CD4-positive, alpha-beta T cell (primary cell): Measurements from ENCODE around the gene RXRA. TPM values are rescaled to one million over a fixed set of nuclear protein-coding genes. Genes with fewer than 3 reads are reported as not detected.

Experiments
- ATAC-seq: fragments of 200-7000 bp; cut with Tn5 transposase; one replicate; pipeline ENCODE4 v1.10.0; 2022; ENCODE audit warnings: mild to moderate bottlenecking; ENCODE audit not compliant: poor library complexity
- CTCF ChIA-PET: fragments of 350-600 bp; sonication (Branson Sonifier 250); formaldehyde crosslinking; loops from one replicate; lab custom pipeline; 2021; ENCODE audit warnings: antibody characterized with exemption, inconsistent platforms; lab: Charles Lee
- POLR2A ChIA-PET: fragments of 350-600 bp; sonication (Branson Sonifier 250); formaldehyde crosslinking; loops from one replicate; lab custom pipeline; 2021; ENCODE audit warnings: antibody characterized with exemption, inconsistent platforms; lab: Charles Lee
- DNase-seq, 14 experiments: peaks; one replicate each; pipeline ENCODE4 v3.0.0-alpha.2; 2013 to 2020; ENCODE audit warnings: mixed read lengths in 2 of 14
- H3K27ac ChIP-seq, 2 donors: one replicate each; pipeline versions ENCODE4 v1.5.1 to v1.7.0; 2013; ENCODE audit warnings: low read length in 2 of 2, low read depth in 1 of 2, mild to moderate bottlenecking in 1 of 2
- H3K27me3 ChIP-seq, 2 experiments: 1 replicate in 1 of 2; 2 replicates in 1 of 2; pipeline versions ENCODE4 v1.6.1 to v1.7.0; 2013; ENCODE audit warnings: low read length in 2 of 2, control low read depth in 1 of 2, mild to moderate bottlenecking in 1 of 2, moderate library complexity in 1 of 2; ENCODE audit not compliant: insufficient read depth in 2 of 2, control insufficient read depth in 1 of 2
- H3K36me3 ChIP-seq: one replicate; pipeline ENCODE4 v1.6.1; 2013; ENCODE audit warnings: low read length, control low read depth; ENCODE audit not compliant: insufficient read depth
- H3K4me1 ChIP-seq: one replicate; pipeline ENCODE4 v1.6.1; 2013; ENCODE audit warnings: low read length, control low read depth; ENCODE audit not compliant: insufficient read depth
- H3K4me3 ChIP-seq: one replicate; pipeline ENCODE4 v1.5.1; 2013; ENCODE audit warnings: mild to moderate bottlenecking, low read length, moderate library complexity
- H3K9me3 ChIP-seq, 2 experiments: 1 replicate in 1 of 2; 2 replicates in 1 of 2; pipeline versions ENCODE4 v1.6.1 to v1.7.0; 2013; ENCODE audit warnings: low read length in 2 of 2, mild to moderate bottlenecking in 2 of 2, control low read depth in 1 of 2, moderate library complexity in 1 of 2; ENCODE audit not compliant: control insufficient read depth in 1 of 2, insufficient read depth in 1 of 2
- H3K27ac Mint-ChIP-seq: one replicate; pipeline ENCODE4 v1.8.0; 2020; ENCODE audit warnings: mixed read lengths
- H3K27me3 Mint-ChIP-seq: one replicate; pipeline ENCODE4 v1.8.0; 2021; ENCODE audit warnings: mixed read lengths
- H3K36me3 Mint-ChIP-seq: one replicate; pipeline ENCODE4 v1.8.0; 2021; ENCODE audit warnings: low read depth, mixed read lengths
- H3K4me1 Mint-ChIP-seq: one replicate; pipeline ENCODE4 v1.8.0; 2021; ENCODE audit warnings: low read depth, mixed read lengths
- H3K4me3 Mint-ChIP-seq: one replicate; pipeline ENCODE4 v1.8.0; 2020; ENCODE audit warnings: mild to moderate bottlenecking, mixed read lengths
- H3K9me3 Mint-ChIP-seq: one replicate; pipeline ENCODE4 v1.8.0; 2020; ENCODE audit warnings: mixed read lengths
- intact Hi-C, 2 experiments: fragments of 100-400 bp; cut with DNase I in 1 of 2; cut with micrococcal nuclease in 1 of 2; formaldehyde crosslinking; loops; one replicate each; pipeline versions ENCODE4 v1.15.1 to v1.9.0; 2023 to 2025; cut with DNase I, micrococcal nuclease
- total RNA-seq, 174 experiments: library from RNA in 2 of 174; stranded (reverse) in 2 of 174; gene quantifications; one replicate each; pipeline ENCODE4 v1.2.3 and lab custom pipeline; 2021 to 2026
- TF ChIP-seq, protein P1 (sequence below): fragments of 200-600 bp; IDR thresholded peaks from one replicate; pipeline ENCODE4 v1.8.0; 2022; ENCODE audit warnings: antibody characterized with exemption, mild to moderate bottlenecking

RXRA gene
- total RNA-seq, 2 experiments from 2014 or later = 7.3 to 8.4 TPM

DNA sequence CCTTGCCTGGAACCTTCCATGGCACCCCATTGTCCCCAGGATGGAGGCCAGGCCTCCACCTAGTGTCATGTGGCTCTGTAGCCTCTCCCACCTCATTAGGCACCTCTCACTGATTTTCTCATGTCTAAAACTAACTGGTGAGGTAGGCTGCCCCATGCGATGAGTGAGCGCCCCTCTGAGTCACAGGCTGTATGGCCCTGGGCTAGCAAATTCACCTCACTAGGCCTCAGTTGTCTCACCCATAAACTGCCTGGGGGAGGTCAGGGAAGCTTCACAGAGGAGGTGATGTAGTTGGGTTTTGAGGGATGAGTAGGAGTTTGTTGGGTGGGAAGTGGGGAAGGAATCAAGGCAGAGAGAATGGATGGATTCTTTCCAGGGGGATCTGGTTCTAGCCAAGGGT, 8.8 kb downstream of the RXRA start:
- Histone ChIP-seq H3K4me3 (no peak overlapping the region), H3K27me3 (no peaks in the 10 kb centered on the region), H3K9me3 (no peaks in the 10 kb centered on the region), H3K36me3 (no peaks in the 10 kb centered on the region), H3K27ac (no peak overlapping the region), H3K4me1 (peaks cover 3% of the 10 kb centered on the region)
- no peak for DNase-seq
- no peak overlapping the region for H3K4me3 Mint-ChIP-seq
- H3K27me3 Mint-ChIP-seq = no peaks in the 10 kb centered on the region
- intact Hi-C loops = no loop called here
- POLR2A ChIA-PET = no interaction called here
- TF ChIP-seq, protein P1, sequence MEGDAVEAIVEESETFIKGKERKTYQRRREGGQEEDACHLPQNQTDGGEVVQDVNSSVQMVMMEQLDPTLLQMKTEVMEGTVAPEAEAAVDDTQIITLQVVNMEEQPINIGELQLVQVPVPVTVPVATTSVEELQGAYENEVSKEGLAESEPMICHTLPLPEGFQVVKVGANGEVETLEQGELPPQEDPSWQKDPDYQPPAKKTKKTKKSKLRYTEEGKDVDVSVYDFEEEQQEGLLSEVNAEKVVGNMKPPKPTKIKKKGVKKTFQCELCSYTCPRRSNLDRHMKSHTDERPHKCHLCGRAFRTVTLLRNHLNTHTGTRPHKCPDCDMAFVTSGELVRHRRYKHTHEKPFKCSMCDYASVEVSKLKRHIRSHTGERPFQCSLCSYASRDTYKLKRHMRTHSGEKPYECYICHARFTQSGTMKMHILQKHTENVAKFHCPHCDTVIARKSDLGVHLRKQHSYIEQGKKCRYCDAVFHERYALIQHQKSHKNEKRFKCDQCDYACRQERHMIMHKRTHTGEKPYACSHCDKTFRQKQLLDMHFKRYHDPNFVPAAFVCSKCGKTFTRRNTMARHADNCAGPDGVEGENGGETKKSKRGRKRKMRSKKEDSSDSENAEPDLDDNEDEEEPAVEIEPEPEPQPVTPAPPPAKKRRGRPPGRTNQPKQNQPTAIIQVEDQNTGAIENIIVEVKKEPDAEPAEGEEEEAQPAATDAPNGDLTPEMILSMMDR = no peak
- no peak overlapping the region for H3K27ac Mint-ChIP-seq
- CTCF ChIA-PET = no interaction called here
- H3K36me3 Mint-ChIP-seq = no peaks in the 10 kb centered on the region
- H3K4me1 Mint-ChIP-seq = peaks cover 6% of the 10 kb centered on the region
- no peaks in the 10 kb centered on the region for H3K9me3 Mint-ChIP-seq
- ATAC-seq = no peak

DNA sequence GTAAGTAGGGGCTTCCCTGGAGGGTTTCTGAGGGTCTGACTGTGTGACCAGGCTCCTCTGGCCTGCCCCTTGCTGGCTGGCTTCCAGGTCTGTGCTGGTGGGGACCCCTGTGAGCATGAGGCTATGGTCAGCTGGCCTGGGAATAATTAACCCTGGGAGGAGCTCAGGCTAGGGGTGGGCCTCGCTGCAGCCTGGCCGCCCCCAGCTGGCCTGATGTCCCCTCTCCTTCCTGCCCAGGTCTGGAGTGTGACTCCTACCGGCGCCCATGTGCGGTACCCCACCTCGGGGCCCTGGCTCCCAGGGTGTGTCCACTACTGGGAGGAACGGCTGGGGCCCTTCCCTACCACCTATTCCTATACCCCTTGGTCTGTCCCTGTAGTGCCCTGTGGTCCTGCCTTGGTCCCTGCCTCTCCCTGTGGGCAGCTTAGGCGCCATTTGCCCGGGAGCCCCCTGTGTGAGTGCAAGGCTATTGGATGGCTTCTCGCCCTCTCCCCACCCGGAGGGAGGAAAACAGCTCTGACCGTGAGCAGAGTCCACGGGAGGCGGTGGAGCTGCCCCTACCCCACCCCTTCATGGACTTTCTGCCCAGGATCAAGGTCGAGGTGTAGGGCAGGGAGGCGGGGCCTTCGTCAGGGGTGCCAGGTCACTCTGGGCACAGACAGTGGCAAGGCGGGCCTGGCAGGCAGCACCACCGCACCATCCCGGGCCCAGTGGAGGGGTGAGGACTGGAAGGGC, 9.4 kb downstream of the RXRA start:
- Mint-ChIP-seq H3K27ac (no peak overlapping the region), H3K4me3 (no peak overlapping the region), H3K9me3 (no peaks in the 10 kb centered on the region), H3K27me3 (no peaks in the 10 kb centered on the region), H3K4me1 (peaks cover 6% of the 10 kb centered on the region), H3K36me3 (no peaks in the 10 kb centered on the region)
- POLR2A ChIA-PET = no interaction called here
- ATAC-seq (no peak), DNase-seq (no peak)
- Histone ChIP-seq H3K9me3 (no peaks in the 10 kb centered on the region), H3K4me3 (no peak overlapping the region), H3K27ac (no peak overlapping the region), H3K27me3 (no peaks in the 10 kb centered on the region), H3K4me1 (peaks cover 4% of the 10 kb centered on the region), H3K36me3 (no peaks in the 10 kb centered on the region)
- TF ChIP-seq, protein P1 = no peak
- intact Hi-C loops = no loop called here
- CTCF ChIA-PET = no interaction called here

DNA sequence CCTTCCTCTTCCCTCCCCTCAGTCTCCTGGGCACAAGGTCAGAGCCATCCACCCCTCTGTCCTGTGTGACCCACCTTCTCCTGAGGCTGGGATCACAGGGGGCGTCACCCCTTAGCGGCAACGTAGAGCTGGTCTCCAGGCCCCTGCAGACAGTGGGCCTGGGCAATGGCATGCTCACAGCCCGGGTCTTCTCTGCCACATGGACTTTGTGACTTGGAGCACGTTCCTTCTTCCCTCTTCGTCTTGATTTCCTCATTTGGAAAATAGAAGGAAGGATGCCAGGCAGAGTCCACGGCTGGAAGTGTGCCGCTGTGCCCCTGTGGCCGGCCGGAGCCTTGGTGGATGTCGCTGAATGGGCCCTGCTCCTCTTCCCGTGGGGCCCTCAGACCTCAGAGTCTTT, 10.0 kb downstream of the RXRA start:
- no peak for DNase-seq
- intact Hi-C loops = no loop called here
- Mint-ChIP-seq H3K27ac (no peak overlapping the region), H3K4me3 (no peak overlapping the region), H3K27me3 (no peaks in the 10 kb centered on the region), H3K36me3 (no peaks in the 10 kb centered on the region), H3K4me1 (peaks cover 6% of the 10 kb centered on the region), H3K9me3 (no peaks in the 10 kb centered on the region)
- no peak for ATAC-seq
- TF ChIP-seq, protein P1 = no peak
- no peak overlapping the region for H3K27ac ChIP-seq
- no peaks in the 10 kb centered on the region for H3K36me3 ChIP-seq
- H3K4me3 ChIP-seq = no peak overlapping the region
- ChIA-PET POLR2A (no interaction called here), CTCF (no interaction called here)
- H3K4me1 ChIP-seq = peaks cover 4% of the 10 kb centered on the region
- H3K9me3 ChIP-seq = no peaks in the 10 kb centered on the region
- H3K27me3 ChIP-seq = no peaks in the 10 kb centered on the region
